ENCODE measurements around the gene PTPRG.
"Not testable (repeated sequence)": the region's sequence is repeated elsewhere in the genome, so short reads cannot be mapped to it uniquely, and the experiment has no call there.

PTPRG gene

GRCh38 chr3:61724801-61725200 is 163.4 kb downstream of the PTPRG start:
- DNase-seq (ENCODE audit: low spot score): no peak

GRCh38 chr3:61725851-61726333 is 164.5 kb downstream of the PTPRG start:
- no peak for DNase-seq (ENCODE audit: low spot score)

- no peak for DNase-seq (ENCODE audit: low spot score)
Observed at GRCh38 chr3:61727435-61727834, 166.1 kb downstream of the PTPRG start.

GRCh38 chr3:61729038-61729634 is 167.8 kb downstream of the PTPRG start:
- DNase-seq (ENCODE audit: low spot score): no peak

GRCh38 chr3:61730056-61730455 is 168.7 kb downstream of the PTPRG start:
- DNase-seq (ENCODE audit: low spot score): no peak

GRCh38 chr3:61730577-61731231 is 169.3 kb downstream of the PTPRG start:
- DNase-seq (ENCODE audit: low spot score): no peak

GRCh38 chr3:61733000-61733399 is 171.6 kb downstream of the PTPRG start:
- no peak for DNase-seq (ENCODE audit: low spot score)

- DNase-seq (ENCODE audit: low spot score): no peak
Observed at GRCh38 chr3:61733876-61734275, 172.5 kb downstream of the PTPRG start.

GRCh38 chr3:61734749-61735686 is 173.6 kb downstream of the PTPRG start:
- DNase-seq (ENCODE audit: low spot score): no peak

GRCh38 chr3:61736506-61736905 is 175.1 kb downstream of the PTPRG start:
- DNase-seq (ENCODE audit: low spot score): no peak

- DNase-seq (ENCODE audit: low spot score): no peak
Observed at GRCh38 chr3:61739640-61740039, 178.3 kb downstream of the PTPRG start.

GRCh38 chr3:61740494-61740893 is 179.1 kb downstream of the PTPRG start:
- DNase-seq (ENCODE audit: low spot score): no peak

- DNase-seq (ENCODE audit: low spot score): no peak
Observed at GRCh38 chr3:61741551-61741950, 180.2 kb downstream of the PTPRG start.

GRCh38 chr3:61742006-61742405 is 180.6 kb downstream of the PTPRG start:
- DNase-seq (ENCODE audit: low spot score): no peak

- DNase-seq (ENCODE audit: low spot score): no peak
Observed at GRCh38 chr3:61743067-61743466, 181.7 kb downstream of the PTPRG start.

GRCh38 chr3:61743686-61744242 is 182.4 kb downstream of the PTPRG start:
- DNase-seq (ENCODE audit: low spot score): no peak

GRCh38 chr3:61748288-61748687 is 186.9 kb downstream of the PTPRG start:
- DNase-seq (ENCODE audit: low spot score): no peak

GRCh38 chr3:61750766-61751165 is 189.4 kb downstream of the PTPRG start:
- DNase-seq (ENCODE audit: low spot score): no peak

GRCh38 chr3:61758839-61759238 is 197.5 kb downstream of the PTPRG start:
- DNase-seq (ENCODE audit: low spot score): no peak

- not testable (repeated sequence) for DNase-seq (ENCODE audit: low spot score)
Observed at GRCh38 chr3:61760783-61761182, 199.4 kb downstream of the PTPRG start.

- no peak for DNase-seq (ENCODE audit: low spot score)
Observed at GRCh38 chr3:61761694-61762430, 200.5 kb downstream of the PTPRG start.

Data from HuH-7.5 (cell line).